AG08395 (cell line): Measurements from ENCODE around the gene GTF2H3.

ENCODE experiments used
- DNase-seq: peaks from one replicate; pipeline ENCODE4 v3.0.0; 2012; ENCODE audit warnings: mixed read lengths, low spot score

GTF2H3 gene

GRCh38 chr12:123645878-123646277 is 12.2 kb downstream of the GTF2H3 start:
- DNase-seq, result no peak

DNA sequence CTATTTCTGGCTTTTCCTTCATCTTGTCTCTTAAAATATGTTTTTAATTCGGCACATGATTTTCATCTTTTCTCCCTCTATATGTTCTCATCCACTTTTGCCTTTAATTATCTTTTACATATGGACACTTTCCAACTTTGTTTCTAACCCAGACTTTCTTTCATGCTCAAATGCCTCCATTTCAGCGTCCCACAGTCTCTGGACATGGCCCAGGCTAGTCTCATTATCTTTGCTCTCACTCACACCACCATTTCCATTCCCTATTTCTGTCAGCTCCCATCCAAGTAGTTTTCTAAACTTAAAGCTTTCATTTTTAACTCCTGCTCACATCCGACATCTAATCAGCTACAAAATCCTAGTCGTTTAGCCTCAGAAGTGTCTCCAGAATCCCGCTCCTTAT is 14.8 kb downstream of the GTF2H3 start:
- no peak for DNase-seq

GRCh38 chr12:123654129-123654701 is 20.6 kb downstream of the GTF2H3 start:
- no peak for DNase-seq

GRCh38 chr12:123655420-123655819 is 21.8 kb downstream of the GTF2H3 start:
- no peak for DNase-seq

- DNase-seq, result no peak
Measured at GRCh38 chr12:123656392-123656791, 22.8 kb downstream of the GTF2H3 start.

DNA sequence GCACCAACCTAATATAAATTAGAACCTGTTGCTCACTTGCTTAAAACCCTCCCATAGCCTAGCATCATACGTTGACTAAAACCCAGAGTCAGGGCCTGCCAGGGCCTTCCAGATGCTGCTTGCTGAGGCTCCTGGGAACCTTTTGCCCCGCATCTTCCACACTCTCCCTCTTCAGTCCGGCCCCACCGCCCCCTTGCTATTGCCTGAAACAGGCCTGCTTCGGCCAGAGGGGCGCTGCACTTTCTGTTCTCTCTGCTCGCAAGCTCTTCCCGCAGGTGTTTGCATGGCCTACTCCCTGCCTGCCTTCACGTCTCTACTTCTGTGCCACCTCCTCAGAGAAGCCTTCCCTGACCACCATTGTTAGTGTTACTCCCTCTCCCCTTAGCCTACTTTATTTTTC is 23.6 kb downstream of the GTF2H3 start:
- no peak for DNase-seq

- DNase-seq, result peak; percentile 91
Measured at GRCh38 chr12:123659996-123660727, 26.5 kb downstream of the GTF2H3 start.

- DNase-seq, result no peak
Measured at GRCh38 chr12:123667771-123668170, 34.1 kb downstream of the GTF2H3 start.

DNA sequence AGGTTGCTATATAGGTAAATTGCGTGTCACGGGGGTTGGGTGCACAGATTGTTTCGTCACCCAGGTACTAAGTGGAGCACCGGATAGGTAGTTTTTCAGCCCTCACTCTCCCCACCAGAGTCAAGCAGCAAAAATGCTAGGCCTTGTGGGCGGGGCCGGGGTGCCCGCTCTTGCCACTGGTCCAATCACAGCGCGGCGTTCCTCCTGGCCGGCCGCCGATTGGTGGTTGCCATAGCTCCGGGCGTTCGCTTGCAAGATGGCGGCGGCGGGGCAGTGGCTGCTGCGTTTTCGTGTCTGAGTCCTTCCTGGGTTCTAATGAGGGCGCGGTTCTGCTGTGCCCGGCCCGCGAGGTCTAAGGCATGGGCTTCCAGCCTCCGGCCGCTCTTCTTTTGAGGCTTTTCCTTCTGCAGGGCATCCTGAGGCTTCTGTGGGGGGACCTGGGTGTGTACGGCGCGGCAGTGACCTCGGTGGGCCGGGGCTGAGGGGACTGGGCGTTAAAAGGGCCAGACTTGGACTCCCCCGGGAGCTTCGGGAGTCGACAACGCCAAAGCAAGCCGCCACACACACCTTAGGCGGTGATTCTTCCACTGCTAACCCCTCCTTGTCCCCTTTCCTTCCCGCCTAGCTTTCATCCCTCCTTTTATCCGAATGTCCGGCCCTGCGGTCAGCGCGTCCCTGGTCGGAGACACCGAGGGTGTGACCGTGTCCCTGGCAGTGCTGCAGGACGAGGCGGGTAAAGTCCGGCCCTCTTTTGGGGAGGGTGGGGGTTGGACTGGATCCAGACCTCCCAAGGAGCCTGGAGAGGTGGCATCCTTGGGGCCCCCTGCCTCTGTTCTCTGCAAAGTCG is 37.5 kb downstream of the GTF2H3 start, which contains the start of gene TCTN2:
Gene TCTN2 (plus strand): TSS at position 232 of the 847 bp plus-strand sequence. CDS start 128 bp downstream, at position 360.
- peak; percentile 100 for DNase-seq

DNA sequence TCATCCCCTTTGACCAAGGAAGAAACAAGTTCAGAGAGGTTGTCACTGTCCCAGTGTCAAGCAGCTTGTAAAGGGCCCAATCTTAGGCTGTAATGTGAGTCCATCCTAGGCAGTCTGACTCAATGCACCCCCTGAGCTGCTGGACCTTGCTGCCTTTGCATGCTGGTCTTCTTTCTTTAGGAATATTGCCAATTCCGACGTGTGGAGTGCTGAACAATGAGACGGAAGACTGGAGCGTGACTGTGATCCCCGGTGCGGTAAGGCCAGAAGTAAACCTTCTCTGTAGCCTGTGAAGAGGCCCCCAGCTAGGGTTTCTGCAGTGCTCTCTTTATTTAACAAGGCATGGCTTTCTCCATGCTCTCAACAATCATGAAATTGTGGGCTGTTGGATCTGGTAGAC is 38.2 kb downstream of the GTF2H3 start:
- peak; percentile 24 for DNase-seq

- DNase-seq, result no peak
Measured at GRCh38 chr12:123675436-123675835, 41.8 kb downstream of the GTF2H3 start.

DNA sequence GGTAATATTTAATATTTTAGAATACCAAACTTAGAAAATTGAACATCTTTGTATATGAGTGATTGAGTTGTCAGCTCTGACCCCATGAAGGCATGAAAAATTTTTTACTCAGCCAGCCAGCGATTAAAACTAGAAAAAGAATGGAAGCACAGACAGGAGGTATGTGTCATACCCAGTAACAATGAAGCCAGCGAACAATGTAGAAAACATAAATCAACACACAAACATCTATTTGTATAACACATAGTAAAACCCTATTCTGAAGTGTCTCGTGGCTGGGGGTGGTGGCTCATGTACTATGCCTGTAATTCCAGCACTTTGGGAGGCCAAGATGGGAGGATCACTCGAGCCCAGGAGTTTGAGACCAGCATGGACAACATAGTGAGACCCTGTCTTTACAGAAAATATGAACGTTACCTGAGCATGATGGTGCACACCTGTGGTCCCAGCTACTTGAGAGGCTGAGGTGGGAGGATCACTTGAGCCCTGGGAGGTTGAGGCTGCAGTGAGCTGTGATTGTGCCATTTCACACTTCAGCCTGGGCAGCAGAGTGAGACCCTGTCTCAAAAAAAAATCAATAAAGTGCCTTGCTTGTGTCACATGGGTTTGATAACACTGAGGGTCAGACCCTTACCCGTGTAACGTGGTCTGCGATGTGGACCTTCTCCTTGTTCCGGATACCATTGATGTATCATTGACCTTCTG is 43.1 kb downstream of the GTF2H3 start:
- no peak for DNase-seq

DNA sequence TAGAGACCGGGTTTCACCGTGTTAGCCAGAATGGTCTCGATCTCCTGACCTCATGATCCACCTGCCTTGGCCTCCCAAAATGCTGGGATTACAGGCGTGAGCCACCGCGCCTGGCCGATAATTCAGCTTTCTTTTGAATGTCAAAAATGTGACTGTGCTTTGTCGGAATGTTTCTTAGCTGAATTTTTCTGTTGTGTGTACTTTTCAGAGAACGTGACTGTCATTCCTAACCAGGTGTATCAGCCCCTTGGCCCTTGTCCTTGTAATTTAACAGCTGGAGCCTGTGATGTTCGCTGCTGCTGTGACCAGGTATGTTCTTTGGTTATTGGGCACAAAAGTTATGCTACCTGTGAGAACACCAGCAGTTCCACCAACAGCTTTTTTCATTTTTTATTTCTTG is 45.4 kb downstream of the GTF2H3 start:
- DNase-seq, result no peak

DNA sequence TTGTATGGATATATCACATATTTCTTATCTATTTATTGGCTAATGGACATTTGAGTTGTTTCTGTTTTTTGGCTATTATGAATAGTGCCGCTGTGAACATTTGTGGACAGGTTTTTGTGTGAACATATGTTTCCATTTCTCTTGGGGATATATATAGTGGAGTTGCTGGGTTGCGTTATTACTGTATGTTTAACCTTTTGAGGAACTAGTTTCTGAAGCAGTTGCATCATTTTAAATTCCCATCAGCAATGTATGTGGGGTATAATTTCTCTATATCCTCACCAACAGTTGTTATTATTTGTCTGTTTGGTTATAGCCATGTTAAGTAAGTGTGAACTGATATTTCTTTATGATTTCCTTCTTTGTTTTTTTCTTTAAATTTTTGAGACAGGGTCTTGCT is 48.0 kb downstream of the GTF2H3 start:
- DNase-seq, result no peak

DNA sequence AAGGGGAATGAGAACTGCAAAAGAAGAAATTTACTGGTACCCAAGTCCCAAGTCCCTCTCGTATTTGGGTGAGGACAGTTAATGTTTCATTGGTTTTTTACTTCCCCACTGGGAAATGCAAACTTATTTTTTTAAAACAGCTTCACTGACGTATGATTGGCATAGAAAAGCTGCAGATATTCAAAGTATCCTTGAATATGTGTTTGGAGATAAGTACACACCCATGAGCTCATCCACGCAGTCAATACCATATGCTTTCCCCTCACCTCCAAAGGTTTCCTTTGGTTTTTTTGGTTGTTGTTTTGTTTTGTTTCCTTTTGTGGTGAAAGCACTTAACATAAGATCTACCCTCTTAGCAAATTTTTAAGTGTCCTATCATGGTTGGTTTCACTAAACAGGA is 50.3 kb downstream of the GTF2H3 start:
- no peak for DNase-seq

GRCh38 chr12:123686636-123687190 is 53.1 kb downstream of the GTF2H3 start:
- no peak for DNase-seq

GRCh38 chr12:123690191-123690840 is 56.7 kb downstream of the GTF2H3 start:
- DNase-seq, result no peak

GRCh38 chr12:123696207-123696606 is 62.6 kb downstream of the GTF2H3 start:
- DNase-seq, result no peak

- no peak for DNase-seq
Measured at GRCh38 chr12:123696646-123697045, 63.0 kb downstream of the GTF2H3 start.

DNA sequence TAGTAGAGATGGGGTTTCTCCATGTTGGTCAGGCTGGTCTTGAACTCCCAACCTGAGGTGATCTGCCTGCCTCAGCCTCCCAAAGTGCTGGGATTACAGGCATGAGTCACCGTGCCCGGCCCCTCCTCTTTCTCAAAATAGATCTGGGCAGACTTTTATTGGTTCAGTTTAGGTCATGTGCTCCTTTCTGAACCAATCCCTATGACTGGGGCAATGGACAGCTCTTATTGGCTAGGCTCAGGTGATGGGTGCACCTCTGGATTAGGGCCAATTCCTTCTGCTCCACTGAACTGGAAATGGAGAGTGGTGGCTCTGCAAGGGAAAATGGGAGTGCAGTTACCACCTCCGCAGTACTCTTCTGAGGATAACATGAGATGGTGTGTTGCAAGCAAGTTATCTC is 72.3 kb downstream of the GTF2H3 start:
- DNase-seq, result no peak

DNA sequence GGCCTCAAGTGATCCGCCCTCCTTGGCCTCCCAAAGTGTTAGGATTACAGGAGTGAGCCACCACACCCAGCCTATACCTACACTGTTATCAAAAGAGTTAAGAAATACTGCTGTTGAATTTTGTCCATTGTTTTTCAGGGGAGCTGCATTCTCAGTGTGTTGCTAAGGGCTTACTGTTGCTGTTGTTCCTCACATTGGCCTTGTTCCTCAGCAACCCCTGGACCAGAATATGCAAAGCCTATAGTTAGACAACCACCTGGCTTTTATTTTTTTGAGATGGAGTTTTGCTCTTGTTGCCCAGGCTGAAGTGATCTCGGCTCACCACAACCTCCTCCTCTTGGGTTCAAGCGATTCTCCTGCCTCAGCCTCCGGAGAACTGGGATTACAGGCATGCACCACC is 73.8 kb downstream of the GTF2H3 start:
- DNase-seq, result no peak
